Nephron progenitor cell (in vitro differentiated cells): ENCODE measurements around the gene LPP.

Source experiments
- DNase-seq: peaks from one replicate; pipeline ENCODE4 v3.0.0; 2021
- H3K27ac Mint-ChIP-seq: 2 replicates; pipeline ENCODE4 v1.8.0; 2021; ENCODE audit warnings: mild to moderate bottlenecking, moderate library complexity, mixed read lengths
- H3K27me3 Mint-ChIP-seq: 2 replicates; pipeline ENCODE4 v1.8.0; 2021; ENCODE audit warnings: mild to moderate bottlenecking, low read depth, mixed read lengths; ENCODE audit not compliant: poor library complexity
- H3K36me3 Mint-ChIP-seq: 2 replicates; pipeline ENCODE4 v1.8.0; 2021; ENCODE audit warnings: low read depth, mixed read lengths
- H3K4me1 Mint-ChIP-seq: 2 replicates; pipeline ENCODE4 v1.8.0; 2021; ENCODE audit warnings: mixed read lengths
- H3K4me3 Mint-ChIP-seq: 2 replicates; pipeline ENCODE4 v1.8.0; 2021; ENCODE audit warnings: mild to moderate bottlenecking, moderate library complexity, mixed read lengths
- H3K9me3 Mint-ChIP-seq: 2 replicates; pipeline ENCODE4 v1.8.0; 2021; ENCODE audit warnings: mild to moderate bottlenecking, moderate library complexity, mixed read lengths
- TF ChIP-seq, protein P1 (sequence below): fragments of 200-600 bp; sonication (generic); IDR thresholded peaks from 2 replicates; pipeline ENCODE4 v1.5.0; 2021; ENCODE audit warnings: antibody characterized with exemption

Gene LPP

DNA sequence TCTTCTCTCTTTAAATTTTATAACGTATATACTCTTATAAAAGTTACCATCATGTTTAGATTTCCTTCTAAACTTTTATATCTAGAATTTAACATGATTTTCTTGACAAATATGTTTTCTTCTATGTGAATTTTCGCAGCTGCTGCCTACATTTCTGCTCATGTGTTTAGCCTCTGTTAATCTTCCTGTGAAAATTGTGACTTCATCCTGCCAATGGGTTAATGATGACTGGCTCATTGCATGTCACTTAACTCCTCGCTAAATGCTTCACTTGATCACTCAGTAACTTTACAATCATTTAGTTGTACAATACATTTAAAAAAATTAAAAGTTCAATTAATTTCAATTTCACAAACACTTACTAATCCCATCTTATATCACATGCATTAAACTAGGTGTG, 178.1 kb downstream of the LPP start:
- peaks cover 19% of the 10 kb centered on the region for H3K36me3 Mint-ChIP-seq
- peaks cover 5% of the 10 kb centered on the region for H3K9me3 Mint-ChIP-seq
- H3K4me3 Mint-ChIP-seq, result no peak overlapping the region
- H3K27ac Mint-ChIP-seq, result no peak overlapping the region
- peaks cover 13% of the 10 kb centered on the region for H3K4me1 Mint-ChIP-seq
- TF ChIP-seq, protein P1, sequence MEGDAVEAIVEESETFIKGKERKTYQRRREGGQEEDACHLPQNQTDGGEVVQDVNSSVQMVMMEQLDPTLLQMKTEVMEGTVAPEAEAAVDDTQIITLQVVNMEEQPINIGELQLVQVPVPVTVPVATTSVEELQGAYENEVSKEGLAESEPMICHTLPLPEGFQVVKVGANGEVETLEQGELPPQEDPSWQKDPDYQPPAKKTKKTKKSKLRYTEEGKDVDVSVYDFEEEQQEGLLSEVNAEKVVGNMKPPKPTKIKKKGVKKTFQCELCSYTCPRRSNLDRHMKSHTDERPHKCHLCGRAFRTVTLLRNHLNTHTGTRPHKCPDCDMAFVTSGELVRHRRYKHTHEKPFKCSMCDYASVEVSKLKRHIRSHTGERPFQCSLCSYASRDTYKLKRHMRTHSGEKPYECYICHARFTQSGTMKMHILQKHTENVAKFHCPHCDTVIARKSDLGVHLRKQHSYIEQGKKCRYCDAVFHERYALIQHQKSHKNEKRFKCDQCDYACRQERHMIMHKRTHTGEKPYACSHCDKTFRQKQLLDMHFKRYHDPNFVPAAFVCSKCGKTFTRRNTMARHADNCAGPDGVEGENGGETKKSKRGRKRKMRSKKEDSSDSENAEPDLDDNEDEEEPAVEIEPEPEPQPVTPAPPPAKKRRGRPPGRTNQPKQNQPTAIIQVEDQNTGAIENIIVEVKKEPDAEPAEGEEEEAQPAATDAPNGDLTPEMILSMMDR, result no peak
- no peaks in the 10 kb centered on the region for H3K27me3 Mint-ChIP-seq
- no peak for DNase-seq

DNA sequence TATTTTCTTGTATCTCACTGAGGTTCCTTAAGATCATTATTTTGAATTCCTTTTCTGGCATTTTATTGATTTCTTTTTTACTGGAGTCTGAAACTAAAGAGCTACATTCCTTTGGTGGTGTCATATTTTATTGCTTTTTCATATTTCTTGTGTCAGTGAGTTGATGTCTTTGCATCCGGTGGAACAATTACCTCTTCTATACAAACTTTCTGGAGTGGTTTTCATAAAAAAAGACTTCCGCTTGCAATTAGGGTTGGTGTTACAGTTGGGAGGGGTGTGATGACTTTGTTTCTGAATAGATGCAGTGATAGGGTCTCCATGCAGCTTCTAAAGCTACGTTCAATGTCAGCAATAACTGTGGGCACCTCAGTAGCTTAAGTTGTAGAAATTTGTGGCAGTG, 181.7 kb downstream of the LPP start:
- H3K4me1 Mint-ChIP-seq, result peaks cover 25% of the 10 kb centered on the region
- no peaks in the 10 kb centered on the region for H3K36me3 Mint-ChIP-seq
- no peak overlapping the region for H3K4me3 Mint-ChIP-seq
- no peak overlapping the region for H3K27ac Mint-ChIP-seq
- no peak for DNase-seq
- H3K27me3 Mint-ChIP-seq, result no peaks in the 10 kb centered on the region
- H3K9me3 Mint-ChIP-seq, result no peaks in the 10 kb centered on the region
- TF ChIP-seq, protein P1, result no peak

DNA sequence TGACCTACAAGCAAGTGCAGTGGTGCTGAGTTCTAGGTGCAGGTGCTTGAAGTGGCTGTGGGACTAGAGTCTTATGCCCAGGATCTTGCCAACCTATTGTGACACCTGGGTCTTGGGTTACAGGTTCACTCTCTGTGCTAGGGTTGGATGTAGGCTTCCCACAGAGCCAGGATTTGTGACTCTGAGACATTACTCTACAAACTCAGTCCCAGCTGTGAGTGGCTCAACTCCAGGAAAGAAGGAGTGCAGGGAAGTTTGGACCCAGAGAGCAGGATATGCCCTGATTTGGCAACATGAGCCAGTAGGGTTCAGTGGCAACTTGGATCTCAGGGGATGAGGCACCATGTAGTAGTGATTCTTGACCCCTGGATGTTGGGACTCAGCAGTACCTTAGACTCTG, 182.2 kb downstream of the LPP start:
- peaks cover 20% of the 10 kb centered on the region for H3K4me1 Mint-ChIP-seq
- DNase-seq, result no peak
- no peaks in the 10 kb centered on the region for H3K27me3 Mint-ChIP-seq
- no peaks in the 10 kb centered on the region for H3K36me3 Mint-ChIP-seq
- H3K9me3 Mint-ChIP-seq, result no peaks in the 10 kb centered on the region
- no peak overlapping the region for H3K4me3 Mint-ChIP-seq
- TF ChIP-seq, protein P1, result no peak
- no peak overlapping the region for H3K27ac Mint-ChIP-seq

DNA sequence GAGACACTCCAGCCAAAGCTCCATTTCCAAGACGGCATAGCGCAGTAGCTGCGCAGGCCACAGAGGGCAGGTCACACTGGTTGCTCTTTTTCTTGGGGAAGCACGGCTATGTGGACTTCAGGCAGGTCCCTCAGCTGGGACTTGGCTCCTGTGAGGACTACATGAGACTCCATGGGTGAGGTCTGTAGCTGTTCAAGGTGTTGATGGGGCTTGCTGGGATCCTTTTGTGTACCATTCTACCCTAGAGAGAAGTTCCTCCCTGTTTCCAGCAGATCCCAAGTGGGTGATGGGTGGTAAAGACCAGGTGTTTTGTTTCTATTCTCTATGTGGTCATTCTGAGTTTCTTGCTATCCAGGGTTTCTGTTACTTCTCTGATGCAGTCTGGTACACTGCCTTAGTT, 183.3 kb downstream of the LPP start:
- TF ChIP-seq, protein P1, result no peak
- no peaks in the 10 kb centered on the region for H3K36me3 Mint-ChIP-seq
- H3K27ac Mint-ChIP-seq, result no peak overlapping the region
- peaks cover 15% of the 10 kb centered on the region for H3K4me1 Mint-ChIP-seq
- H3K4me3 Mint-ChIP-seq, result no peak overlapping the region
- no peaks in the 10 kb centered on the region for H3K27me3 Mint-ChIP-seq
- H3K9me3 Mint-ChIP-seq, result no peaks in the 10 kb centered on the region
- no peak for DNase-seq

DNA sequence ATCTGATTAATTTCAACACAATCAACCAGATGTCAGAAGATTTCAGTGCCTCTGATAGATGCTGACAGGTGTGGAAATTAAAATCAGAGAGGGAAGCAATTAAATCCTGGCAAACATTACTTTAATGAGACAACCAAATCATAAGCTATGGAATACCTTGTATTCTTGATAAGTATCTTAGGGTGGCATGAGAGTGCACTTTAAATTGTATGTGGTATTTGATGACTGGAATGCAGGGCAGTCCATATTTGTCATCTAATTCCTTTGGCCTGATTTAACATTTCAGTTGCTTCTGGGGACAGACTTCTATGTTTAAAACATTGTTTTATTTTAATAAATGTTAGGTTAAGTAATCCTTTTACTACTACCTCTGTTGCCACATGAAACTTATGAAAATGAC, 184.1 kb downstream of the LPP start:
- Mint-ChIP-seq H3K9me3 (no peaks in the 10 kb centered on the region), H3K27me3 (no peaks in the 10 kb centered on the region), H3K4me3 (no peak overlapping the region), H3K27ac (no peak overlapping the region), H3K4me1 (peaks cover 15% of the 10 kb centered on the region), H3K36me3 (no peaks in the 10 kb centered on the region)
- DNase-seq, result no peak
- TF ChIP-seq, protein P1, result no peak

DNA sequence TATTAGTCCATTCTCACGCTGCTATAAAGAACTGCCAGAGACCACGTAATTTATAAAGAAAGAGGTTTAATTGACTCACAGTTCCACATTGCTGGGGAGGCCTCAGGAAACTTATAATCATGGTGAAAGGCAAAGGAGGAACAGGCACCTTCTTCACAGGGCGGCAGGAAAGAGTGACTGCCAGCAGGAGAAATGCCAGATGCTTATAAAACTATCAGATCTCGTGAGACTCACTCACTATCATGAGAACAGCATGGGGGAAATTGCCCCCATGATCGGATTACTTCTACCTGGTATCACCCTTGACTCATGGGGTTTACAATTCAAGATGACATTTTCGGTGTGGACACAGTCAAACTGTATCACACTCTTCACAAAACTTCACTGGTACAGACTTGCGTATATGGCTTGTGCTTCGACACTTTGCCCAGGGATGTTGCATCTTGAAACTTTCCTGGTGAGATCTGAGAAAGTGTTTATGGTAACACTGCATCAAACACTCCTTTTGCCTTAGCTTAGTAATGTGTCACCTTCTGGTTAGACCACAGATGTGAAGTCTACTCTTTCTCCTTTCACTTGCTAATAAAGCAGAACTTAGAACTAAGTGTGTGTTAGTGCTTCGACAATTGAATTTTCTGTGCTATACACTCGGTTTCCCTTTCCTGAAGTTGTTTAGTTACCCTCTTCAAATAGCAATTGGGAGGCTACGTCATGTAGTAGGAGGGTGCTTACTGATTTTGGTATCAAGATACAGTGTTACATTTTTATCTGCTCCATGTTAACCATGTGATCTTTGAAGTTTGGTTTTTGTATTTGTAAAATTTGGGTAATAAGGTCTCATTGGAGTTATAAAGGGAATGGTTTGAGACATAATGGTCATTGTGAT, 185.7 kb downstream of the LPP start:
- Mint-ChIP-seq H3K9me3 (no peaks in the 10 kb centered on the region), H3K27me3 (no peaks in the 10 kb centered on the region), H3K4me1 (peaks cover 15% of the 10 kb centered on the region), H3K36me3 (no peaks in the 10 kb centered on the region), H3K4me3 (no peak overlapping the region), H3K27ac (peak overlapping the region; percentile 19)
- DNase-seq, result no peak
- TF ChIP-seq, protein P1, result no peak
